Measurements from ENCODE around the gene USP37.

USP37 gene

DNA sequence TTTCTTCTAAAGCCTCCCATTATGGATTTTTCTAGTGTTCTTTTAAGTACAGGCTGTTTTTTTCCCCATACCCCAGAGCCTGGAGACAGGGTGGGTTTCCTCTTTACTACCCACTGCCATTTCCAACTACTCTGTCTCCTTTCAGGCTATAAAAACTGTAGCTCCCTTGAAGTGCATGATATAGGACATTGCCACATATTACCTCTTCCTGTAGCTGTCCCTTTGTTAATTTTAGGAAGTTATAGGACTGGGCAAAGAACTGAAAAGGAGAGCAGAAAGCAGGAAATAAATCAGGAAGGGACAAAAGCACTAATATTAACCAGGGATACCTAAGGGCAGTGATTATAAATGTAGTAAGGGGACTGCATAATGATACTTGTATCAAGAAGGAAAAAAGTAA, 95.2 kb downstream of the USP37 start:
- DNase-seq (ENCODE audit: low read depth): no peak

DNA sequence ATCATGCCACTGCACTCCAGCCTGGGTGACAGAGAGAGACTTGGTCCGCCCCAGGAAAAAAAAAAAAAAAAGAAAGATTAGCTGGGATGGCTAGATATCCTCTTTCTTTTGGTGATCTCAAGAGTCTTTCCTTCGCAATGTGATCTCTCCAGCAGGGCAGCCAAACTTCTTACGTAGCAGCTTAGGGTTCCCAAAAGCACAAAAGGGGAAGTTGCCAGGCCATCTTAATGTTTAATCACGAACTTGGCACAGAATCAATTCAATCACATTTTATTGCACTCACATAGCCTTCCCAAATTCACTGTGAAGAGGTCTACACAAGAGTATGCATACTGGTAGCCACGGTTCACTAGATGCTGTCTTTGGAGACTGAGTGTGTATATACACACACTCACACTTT, 96.2 kb downstream of the USP37 start:
- DNase-seq (ENCODE audit: low read depth): no peak

DNA sequence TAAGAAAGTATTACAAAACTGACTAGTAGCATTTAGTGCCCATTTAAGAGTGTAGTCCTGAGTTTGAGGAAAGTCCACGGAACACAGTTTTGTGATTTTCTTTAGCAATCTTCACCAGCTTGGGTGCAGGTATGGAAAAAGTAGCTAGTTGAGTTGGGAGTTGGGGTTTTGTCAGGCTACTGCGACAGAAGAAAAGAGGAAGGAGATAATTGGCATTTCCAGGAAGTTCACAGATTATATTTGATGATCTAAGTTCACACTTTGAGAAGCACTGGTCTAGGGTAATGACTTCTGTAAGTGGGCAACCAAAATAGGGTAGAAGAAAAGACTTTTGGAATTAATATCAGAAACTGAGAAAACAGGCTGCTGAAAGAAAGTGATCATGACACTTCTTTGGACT, 97.1 kb downstream of the USP37 start:
- no peak for DNase-seq (ENCODE audit: low read depth)

DNA sequence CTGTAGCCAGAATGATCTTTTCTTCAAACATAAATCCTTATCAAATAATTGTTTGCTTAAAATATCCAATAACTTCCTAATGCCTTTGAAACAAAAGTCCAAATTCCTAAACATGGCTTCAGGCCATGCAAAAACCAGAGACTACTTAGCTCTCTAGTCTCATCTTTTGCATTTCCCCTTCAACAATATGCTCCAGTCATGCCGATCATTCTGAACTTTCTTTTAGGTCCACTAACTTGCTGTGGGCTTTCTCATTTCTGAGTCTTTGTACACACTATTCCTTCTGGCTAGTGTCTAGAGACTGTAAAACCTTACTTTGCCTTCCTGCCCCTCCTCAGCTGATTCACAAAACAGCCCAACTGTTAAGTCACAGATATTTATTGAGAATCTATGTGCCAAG, 97.7 kb downstream of the USP37 start:
- DNase-seq (ENCODE audit: low read depth): no peak

DNA sequence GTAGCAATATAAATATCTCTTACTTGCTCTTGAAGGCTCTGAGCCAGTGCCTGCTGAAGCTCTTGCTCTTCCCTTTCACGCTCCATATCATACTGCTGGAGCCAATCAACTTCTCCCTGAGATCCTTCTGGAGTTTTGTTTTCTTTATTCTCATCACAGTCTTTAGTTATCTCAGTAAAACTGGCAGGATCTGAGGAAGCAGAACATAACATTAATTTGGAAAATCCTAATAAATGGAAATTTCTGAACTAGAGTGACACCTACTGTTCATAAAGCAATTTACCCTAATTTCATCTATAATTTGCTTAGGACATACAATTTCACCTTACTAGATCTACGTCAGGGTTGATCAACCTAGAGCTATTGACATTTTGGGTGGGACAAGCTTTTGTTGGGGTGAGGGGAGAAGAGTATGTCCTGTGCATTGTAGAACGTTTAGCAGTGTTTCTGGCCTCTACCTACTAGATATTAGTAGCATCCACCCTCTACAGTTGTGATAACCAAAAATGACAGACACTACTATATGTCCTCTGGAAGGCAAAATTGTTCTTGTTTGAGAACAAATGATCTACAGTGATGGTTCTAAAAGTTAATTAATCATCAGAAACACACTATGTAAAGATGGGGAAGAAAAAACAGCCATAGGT, 102.0 kb downstream of the USP37 start:
- DNase-seq (ENCODE audit: low read depth): peak; percentile 10

DNA sequence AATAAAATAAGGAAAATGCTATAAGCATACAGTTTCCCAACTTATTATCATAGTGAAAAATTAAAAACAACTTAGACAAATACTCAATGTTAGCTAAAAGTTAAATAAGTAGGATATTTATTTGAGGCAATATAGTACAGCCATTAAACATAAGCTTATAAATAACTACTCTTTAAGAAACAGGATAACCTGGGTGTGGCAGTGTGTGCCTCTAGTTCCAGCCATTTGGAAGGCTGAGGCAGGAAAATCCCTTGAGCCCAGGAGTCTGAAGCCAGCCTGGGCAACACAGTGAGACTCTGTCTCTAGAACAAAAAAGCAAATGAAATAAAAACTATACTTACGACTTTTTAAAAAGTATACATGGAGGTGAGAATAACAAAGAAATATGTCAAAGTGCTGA, 109.6 kb downstream of the USP37 start:
- no peak for DNase-seq (ENCODE audit: low read depth)

DNA sequence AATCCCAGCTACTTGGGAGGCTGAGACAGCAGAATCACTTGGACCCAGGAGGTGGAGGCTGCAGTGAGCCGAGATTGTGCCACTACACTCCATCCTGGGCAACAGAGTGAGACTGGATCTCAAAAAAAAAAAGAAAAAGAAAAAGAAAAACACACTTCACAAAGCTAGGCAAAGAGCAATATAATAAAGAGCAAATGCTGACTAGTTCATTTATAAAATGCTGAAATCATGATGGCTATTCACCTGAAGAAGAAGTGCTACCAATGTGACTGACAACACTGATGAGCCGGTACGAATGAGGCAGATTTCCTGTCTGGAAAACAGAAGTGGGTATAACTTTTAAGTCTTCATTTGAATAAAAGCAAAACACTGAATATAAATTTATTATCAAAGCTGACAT, 111.3 kb downstream of the USP37 start:
- no peak for DNase-seq (ENCODE audit: low read depth)

DNA sequence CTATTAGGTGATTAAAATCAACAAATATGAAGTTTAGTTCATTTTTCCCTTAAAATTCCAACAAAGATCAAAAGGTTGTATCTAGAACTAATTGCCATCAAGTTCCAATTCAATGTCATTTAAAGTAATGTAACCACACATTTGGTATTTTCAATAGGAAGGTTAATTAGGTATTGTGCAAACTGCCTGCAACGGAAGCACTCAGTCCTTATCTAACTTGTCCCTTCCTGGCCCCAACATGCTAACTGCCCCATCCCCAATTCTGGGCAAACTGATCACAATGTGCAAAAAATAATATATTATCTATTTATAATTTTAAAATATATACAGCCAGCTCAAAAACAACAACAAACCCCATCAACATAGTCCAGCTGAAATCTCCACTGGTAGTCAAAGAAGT, 116.1 kb downstream of the USP37 start:
- no peak for DNase-seq (ENCODE audit: low read depth)

DNA sequence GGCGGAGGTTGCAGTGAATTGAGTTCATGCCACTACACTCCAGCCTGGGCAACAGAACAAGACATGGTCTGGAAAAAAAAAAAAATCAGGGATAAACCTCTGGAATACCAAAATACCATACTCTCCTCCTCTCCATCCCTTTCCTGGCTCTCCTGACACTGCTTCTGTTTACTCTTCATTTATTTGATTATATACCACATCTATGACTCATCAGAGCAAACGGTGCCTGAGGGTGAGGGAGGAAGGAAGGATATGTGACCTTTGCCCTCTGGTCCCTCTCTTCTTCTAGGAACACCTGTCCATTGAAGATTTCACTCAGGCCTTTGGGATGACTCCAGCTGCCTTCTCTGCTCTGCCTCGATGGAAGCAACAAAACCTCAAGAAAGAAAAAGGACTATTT, 119.2 kb downstream of the USP37 start:
- DNase-seq (ENCODE audit: low read depth): no peak

DNA sequence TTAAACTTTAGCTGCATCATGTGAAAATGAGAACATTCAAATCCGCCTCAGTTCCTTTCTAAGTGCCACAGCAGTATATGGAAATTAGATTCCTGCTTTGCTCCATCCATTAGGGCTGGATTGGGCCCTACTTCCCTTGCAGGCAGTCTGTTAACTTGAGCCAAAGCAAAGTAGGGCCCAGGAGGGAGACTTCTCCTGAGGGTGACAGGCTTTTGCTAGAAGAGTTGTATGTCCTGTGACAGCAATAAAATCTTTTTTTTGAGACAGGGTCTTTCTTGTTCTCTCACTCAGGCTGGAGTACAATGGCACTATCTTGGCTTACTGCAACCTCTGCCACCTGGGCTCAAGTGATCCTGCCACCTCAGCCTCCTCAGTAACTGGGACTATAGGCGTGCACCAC, 121.1 kb downstream of the USP37 start:
- DNase-seq (ENCODE audit: low read depth): no peak

DNA sequence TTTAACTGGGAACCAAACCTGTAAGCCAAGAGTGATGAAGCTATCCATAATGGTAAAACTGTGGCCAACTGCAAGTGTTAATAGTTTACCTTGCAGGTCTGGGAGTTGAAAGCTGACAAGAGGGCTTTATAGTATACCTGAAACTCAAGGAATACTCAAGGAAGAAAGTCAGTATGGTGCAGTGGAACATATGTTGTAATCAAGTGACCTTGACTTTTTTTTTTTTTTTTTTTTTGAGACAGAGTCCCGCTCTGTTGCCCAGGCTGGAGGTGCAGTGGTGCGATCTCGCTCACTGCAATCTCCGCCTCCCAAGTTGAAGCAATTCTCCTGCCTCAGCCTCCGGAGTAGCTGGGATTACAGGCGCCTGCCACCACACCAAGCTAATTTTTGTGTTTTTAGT, 121.6 kb downstream of the USP37 start:
- DNase-seq (ENCODE audit: low read depth): no peak

DNA sequence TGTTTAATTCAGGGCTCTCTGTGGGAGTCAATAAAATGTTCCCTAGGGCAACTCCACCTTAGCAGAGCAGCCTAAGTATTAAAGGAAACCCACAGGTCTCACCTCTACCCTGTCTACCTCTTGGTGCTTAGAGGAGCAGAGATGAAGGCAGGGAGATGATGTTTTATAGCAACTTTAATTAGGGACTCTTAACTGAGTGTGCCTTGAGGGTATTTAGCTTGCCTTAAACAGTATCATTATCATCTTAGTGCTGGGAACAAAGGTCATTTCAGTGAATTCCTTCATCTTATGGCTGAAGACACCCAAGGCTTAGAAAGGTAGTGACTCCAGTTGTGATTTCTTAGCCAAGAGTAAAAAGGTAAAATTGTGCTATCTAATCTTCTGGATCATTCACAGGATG, 122.5 kb downstream of the USP37 start:
- DNase-seq (ENCODE audit: low read depth): no peak

DNA sequence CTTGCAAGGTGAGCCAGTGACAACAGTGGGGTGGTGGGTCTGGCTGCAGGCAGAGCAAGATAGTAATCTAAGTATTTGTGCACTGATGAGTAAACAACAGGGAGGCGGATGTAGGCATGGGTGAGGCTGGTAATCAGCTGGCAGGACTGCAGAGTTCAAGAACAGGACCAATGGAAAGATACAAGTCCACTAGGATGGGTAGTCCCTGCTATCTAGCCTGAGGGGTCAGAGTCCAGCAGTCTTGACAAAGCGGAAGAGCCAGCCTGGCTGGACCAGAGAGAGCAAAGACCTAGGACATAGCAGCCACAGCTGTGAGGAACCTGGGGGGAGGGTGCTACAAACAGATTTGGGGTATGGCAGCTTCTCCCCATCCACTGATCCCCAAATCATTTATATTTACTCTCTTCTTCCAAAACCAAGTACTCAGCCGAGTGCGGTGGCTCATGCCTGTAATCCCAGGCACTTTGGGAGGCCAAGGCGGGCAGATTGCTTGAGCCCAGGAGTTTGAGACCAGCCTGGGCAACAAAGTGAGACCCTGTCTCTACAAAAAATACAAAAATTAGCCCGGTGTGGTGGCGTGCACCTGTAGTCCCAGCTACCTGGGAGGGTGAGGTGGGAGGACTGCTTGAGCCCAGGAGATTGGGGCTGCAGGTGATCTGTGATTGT, 123.3 kb downstream of the USP37 start:
- no peak for DNase-seq (ENCODE audit: low read depth)

DNA sequence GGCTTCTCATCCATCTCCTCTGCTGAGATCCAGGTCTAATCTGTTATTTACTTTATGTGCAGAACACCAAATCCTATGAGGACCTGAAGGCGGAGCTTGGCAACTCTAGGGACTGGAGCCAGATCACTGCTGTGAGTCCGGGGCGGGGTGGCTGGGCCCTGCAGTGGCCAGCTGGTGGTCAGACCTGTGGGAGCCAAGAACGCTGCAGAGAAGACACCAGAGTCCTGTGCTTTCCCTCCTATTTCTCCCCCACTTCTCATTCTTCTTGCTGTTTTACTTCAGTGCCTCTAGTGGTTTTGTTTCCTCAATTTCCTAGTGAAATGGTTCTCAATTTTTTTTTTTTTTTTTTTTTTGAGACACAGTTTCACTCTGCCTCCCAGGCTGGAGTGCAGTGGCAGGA, 129.6 kb downstream of the USP37 start:
- DNase-seq (ENCODE audit: low read depth): no peak

DNA sequence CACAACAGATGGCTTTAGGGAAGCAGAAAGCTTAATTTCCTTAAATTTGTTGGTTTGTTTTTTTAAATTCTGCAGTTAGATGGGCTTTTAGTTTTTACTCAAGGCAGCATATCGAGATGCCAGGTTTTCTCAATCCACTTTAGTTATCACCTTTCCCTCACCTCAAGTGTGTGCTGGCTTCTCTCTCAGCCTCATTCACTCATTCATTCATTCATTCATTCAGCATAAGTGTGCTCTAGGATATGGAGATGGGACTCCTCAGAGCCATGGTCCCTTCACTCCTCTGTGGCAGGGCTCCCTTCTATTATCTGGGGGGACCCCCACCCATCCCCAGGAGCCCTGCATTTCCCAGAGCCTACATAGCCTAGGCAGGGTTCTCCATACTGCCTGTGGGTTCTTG, 130.2 kb downstream of the USP37 start:
- no peak for DNase-seq (ENCODE audit: low read depth)

DNA sequence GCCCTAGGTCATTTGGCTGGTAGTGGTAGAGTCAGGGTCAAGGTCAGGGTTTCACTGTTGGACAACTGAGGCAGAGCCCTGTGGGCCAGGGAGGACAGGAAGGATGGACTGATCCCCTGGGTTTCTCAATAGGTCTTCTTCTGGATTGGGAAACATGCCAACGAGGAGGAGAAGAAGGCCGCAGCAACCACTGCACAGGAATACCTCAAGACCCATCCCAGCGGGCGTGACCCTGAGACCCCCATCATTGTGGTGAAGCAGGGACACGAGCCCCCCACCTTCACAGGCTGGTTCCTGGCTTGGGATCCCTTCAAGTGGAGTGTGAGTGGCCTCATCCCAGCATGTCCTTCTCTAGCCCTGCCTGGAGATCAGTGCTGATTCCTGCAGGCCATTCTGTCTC, 131.2 kb downstream of the USP37 start:
- DNase-seq (ENCODE audit: low read depth): no peak

DNA sequence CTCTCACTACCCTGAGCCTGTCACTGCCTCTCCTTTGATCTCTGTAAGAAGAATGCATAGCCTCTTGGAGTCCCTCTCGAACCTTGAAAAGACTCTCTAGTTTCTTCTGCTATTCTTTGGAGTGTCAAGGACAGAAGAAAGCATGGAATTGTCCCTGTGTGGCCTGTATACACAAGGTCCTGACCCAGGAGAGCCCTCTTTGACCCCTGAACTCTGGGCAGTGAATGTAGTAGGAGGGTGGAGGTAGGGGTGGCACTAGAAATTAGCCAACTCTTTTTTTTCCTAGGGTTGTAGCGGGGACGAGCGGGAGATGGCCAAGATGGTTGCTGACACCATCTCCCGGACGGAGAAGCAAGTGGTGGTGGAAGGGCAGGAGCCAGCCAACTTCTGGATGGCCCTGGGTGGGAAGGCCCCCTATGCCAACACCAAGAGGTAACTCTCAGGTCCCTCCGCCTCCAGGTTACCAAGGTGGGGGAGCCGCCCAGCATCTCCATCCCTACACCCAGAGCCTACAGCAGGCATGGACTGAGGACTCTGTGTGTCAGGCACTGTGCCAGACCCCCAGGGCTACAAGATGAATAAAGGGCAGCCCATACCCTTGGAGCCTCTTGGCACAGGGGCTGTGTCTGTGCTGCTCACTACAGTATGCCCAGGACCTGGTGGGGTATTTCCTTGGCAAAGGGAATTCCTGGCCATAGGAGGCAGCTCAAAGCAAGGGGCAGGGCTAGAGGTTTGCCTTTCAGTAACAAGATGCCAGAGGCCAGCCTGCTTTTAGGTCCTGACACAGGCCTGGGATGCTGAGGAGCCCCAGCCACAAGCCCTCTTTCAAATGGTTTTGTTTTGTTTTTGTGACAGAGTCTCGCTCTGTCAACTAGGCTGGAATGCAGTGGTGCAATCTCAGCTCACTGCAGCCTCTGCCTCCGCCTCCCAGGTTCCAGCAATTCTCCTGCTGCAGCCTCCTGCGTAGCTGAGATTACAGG, 132.9 kb downstream of the USP37 start:
- DNase-seq (ENCODE audit: low read depth): no peak

DNA sequence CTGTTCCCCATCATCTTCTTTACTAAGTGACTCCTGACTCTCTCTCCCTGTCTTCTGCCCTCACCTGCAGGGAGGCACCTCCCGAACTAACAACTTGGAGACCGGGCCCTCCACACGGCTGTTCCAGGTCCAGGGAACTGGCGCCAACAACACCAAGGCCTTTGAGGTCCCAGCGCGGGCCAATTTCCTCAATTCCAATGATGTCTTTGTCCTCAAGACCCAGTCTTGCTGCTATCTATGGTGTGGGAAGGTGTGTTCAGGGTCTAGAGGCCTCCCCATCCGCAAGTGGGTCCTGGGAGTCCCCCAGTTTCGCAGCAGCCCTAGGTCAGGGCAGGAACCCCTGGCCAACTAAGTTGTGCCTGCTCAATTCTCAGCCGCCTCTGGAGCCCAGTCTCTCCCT, 133.7 kb downstream of the USP37 start:
- DNase-seq (ENCODE audit: low read depth): no peak

DNA sequence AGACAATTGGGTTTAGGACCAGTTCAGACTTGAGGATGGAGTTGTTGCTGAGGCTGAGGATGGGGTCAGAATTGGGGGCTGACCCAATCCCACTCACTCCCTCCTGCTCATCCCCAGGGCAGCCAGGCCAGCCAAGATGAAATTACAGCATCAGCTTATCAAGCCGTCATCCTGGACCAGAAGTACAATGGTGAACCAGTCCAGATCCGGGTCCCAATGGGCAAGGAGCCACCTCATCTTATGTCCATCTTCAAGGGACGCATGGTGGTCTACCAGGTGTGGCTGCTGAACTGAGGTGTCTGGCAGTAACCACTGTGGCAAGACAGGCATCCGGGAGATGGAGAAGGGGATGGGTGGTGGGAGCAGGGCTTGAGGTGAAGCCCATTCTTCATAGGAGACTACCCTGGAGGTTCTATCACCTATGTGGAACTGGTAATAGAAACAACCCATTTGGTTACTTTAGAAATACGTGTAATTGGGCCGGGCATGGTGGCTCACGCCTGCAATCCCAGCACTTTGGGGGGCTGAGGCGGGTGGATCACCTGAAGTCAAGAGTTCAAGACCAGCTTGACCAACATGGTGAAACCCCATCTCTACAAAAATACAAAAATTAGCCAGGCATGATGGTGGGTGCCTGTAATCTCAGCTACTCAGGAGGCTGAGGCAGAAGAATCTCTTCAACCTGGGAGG, 135.3 kb downstream of the USP37 start:
- DNase-seq (ENCODE audit: low read depth): no peak

DNA sequence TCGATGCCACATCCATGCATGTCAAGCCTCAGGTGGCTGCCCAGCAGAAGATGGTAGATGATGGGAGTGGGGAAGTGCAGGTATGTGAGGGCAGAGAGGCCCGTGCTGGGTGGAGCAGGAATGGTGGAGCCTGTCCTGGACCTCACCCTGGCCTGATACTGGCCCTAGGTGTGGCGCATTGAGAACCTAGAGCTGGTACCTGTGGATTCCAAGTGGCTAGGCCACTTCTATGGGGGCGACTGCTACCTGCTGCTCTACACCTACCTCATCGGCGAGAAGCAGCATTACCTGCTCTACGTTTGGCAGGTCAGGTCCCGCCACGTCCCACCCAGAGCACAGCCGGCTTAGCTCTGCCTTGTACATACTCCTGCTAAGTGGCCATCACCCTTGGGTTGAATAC, 136.3 kb downstream of the USP37 start:
- DNase-seq (ENCODE audit: low read depth): no peak

DNA sequence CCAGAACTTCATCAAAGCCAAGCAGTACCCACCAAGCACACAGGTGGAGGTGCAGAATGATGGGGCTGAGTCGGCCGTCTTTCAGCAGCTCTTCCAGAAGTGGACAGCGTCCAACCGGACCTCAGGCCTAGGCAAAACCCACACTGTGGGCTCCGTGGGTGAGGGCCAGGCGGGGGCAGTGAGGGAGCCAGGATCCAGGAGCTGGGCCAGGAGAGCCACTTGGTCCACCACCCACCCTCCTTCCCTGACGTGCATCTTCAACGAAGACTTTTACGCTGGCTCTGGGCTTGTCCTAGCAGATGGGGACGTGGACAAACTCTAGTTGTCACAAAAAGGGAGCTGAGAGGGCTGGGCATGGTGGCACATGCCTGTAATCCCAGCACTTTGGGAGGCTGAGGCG, 137.4 kb downstream of the USP37 start:
- DNase-seq (ENCODE audit: low read depth): no peak

DNA sequence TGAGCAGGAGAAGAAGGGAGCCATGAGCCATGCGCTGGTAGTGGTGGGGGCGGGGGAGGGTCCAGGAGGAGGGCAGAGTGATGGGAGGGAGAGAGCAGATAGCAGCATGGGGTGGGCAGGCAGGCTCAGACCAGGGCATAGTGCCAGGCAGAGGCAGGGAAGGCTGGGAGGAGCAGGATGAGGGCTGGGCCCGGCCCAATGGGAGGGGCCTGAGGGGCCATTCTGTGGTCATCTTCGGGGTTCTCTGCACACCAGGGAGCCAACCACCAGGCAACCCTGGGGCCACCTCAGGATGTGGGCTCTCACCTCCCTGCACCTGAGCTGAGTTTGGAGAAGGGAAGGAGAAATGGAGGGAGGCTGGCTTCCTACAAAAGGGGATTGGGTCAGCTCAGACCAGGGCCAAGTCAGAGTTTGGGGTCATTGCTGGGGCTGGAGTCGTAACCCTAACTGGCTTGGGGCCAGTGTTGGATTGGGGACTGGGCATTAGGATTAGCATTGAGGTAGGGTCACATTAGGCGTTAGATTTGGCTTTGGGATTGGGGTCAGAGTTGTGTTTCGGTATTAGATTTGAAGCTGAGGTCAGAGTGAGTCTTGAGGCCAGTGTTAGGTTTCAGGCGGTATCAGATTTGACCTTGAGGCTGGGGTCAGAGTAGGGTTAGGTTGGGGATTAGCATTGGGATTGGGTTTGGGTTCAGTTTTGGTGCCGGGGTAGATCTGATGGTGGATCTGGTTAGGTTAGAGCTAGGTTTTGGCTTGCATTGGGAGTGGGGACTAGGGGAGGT, 138.0 kb downstream of the USP37 start:
- no peak for DNase-seq (ENCODE audit: low read depth)

Data from stromal cell of bone marrow (primary cell).